Fibroblast of skin of back (primary cell): ENCODE results near the gene KLK12. TPM values are rescaled to one million over a fixed set of nuclear protein-coding genes. Genes with fewer than 3 reads are reported as not detected.

Source experiments
- DNase-seq: peaks from one replicate; pipeline ENCODE4 v3.0.0-alpha.2; 2013
- polyA plus RNA-seq, 2 experiments: library from polyadenylated mRNA; unstranded; fragments of 120-200 nt; gene quantifications; one replicate each; pipeline ENCODE4 v1.2.1, GENCODE V29; 2013; ENCODE audit not compliant: insufficient read length in 2 of 2

KLK12 gene, protein sequence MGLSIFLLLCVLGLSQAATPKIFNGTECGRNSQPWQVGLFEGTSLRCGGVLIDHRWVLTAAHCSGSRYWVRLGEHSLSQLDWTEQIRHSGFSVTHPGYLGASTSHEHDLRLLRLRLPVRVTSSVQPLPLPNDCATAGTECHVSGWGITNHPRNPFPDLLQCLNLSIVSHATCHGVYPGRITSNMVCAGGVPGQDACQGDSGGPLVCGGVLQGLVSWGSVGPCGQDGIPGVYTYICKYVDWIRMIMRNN
- not detected for polyA plus RNA-seq (2013, experiment 1 of 2; ENCODE audit: insufficient read length)
- polyA plus RNA-seq (2013, experiment 2 of 2; ENCODE audit: insufficient read length), result not detected

DNA sequence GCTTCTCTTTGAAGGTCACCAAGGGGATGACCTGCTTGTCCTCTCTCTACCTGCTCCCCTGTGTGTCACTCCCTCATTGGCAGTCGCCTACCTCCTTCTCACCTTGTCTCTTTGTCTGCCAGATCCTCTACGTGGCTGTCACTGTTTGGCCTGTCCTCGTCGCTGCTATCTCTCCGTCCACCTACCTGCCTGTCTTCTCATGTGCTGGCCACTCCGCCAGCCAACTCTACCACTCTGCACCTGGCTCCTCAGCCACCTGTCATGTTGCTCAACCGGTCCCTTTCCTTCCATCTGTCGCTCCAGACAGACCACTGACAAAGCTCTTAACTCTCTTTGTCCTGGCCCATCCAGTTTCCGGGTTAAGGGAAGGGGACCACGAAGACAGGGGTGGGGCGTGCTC lies at the start of gene KLK12:
Gene KLK12 (minus strand): TSS at position 299 of the 400 bp plus-strand sequence. CDS start 381 bp downstream, outside the sequence.
- DNase-seq, result no peak

DNA sequence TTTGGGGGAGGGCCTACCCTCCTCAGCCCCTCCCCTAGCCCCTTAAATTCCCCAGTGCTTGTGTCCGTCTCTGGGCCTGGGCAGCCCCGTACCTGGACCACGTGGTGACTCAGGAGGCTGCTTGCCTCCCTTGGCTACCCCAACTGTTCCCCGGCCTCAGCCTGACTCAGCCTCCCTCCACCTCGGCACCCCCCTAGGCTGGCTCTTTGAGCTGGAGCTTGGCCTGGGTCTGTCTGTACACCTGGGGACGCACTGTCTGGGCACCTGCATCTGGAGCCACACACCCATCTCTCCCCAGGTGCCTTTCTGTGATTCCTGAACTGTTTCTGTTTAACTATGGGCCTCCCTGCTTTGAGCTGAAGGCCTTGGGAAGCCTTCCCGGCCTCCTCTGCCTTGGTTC lies 49.7 kb upstream of the KLK12 start:
- DNase-seq, result no peak

DNA sequence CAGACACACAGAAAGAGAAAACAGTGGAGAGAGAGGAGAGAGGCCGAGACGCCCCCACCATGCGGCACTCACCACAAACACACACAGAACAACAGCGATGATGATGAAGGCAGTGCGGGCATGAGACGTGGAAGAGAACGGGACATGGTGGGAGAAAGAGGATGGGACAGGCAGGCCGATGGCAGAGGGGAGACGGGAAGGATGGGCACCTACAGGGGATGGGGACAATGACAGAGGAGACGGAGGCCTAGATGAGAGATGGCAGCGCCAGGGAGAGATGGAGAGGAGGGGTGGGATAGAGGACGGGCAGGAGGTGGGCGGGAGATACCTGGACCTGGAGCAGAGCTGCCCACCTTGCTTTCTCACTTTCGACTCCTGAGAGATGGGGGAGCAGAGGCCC lies 49.0 kb upstream of the KLK12 start:
- no peak for DNase-seq

DNA sequence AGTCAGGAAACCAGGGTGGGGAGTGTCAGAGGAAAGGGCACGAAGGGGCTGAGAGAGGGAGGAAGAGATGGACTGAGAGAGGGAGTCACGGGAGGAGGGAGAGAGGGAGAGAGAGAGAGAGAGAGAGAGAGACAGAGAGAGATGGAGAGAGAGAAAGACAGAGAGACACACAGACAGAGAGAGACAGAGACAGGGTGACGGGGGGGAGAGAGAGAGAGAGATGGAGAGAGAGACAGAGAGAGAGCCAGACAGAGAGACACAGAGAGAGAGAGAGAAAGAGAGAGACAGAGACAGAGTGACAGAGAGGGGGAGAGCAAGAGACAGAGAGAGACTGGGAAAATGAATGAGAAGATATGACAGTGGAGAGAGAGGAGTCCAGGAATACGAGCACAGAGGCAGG lies 48.4 kb upstream of the KLK12 start:
- DNase-seq, result no peak

DNA sequence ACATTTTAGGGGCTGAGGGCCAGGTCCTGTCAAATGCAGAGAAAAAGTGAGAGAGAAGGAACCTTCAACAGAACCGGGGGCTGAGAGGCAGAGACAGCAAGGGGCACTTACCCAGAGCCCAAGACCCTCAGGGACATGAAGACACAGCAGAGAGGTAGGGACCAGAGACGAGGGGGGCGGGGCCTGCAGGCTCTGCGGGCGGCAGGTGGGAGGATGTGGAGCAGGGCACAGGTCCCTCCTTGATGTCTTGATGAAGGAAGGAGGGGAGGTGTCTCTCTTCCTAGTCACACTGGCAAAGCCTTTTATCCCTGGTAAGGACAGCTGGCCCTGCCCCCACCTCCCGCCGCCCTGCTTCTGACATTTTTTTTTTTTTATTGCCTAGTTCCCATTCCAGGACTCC lies 47.8 kb upstream of the KLK12 start, which contains the start of gene KLK14:
Gene KLK14 (minus strand): TSS at position 277 of the 400 bp plus-strand sequence. CDS start 273 bp downstream, at position 4.
- no peak for DNase-seq

DNA sequence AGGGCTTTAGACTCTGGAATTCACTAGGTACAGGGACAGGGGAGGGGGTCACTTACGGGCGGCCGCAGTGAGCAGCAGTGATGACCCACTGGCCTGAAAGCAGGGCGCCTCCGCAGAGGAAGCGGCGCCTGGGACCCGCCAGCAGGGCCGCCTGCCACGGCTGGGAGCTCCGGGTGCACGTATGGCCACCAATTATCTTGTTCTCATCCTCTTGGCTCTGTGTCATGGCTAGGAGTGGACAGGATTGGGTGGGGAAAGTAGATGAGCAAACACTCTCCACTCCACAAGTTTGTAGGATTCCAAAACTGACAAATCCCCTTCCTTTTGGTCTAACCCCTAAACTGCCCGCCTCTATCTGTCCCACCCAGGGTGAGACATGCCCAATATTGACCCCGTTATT lies 46.7 kb upstream of the KLK12 start:
- DNase-seq, result no peak

DNA sequence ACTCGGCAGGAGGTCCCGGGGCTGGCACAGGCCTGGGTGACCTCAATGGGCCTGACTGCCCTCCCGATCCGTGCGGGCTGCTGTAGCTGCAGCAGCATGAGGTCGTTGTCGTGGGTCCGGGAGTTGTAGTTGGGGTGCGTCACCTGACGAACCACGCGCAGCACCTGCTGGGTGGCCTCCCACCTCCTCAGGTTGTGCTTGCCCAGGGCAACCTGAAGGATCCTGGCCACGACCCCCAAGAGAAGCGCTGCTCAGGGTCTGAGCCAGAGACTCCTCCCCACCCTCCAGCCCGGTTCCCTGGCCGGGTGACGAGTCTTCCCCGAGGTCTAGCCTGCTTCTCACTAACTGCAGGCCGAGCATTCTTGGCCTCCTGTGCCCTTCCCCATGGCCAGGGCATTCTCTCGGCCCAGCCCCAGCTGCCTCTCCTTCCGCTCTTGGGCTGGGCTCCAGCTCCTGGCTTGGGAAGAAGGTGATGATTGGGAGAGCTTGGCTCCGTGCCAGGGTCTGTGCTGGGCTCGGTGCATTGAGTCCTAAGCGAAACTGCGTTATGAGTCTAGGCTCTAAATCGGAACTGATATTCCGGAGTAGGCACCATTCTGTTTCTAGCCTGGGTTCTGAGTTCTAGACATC lies 44.8 kb upstream of the KLK12 start:
- no peak for DNase-seq

DNA sequence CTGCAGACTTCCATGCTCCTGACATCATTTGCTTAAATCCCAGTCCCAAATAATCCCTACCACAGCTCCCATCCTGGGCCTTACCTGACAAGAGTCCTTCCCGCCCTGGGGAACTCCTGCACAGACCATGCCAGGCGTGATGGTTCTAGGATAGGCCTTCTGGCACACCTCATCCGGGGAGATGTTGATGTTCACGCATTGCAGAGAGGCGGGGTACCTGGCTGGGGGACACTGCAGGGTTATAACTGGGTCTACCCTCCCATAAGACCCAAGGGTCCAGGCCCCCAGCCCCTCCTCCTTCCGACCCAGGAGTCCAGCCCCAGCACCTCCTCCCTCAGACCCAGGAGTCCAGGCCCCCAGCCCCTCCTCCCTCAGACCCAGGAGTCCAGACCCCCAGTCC lies 43.9 kb upstream of the KLK12 start:
- DNase-seq, result no peak

DNA sequence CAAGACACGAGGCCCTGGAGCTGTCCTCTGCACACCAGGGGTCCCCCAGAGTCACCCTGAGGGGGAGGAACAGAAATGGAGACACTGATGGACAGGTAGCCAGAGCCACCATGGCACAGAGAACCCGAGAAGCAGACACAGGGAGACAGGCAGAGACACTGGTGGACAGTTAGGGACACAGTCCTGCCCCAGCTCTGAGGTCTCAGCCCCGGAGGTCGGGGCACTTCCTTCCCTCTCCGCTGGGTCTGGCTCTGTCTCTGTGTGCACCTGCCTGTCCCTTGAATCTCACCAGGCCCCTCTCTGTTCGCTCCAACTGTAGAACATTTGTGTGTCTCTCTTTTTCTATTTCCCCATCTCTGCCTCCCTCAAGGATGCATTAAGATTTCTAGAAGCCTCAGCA lies 43.3 kb upstream of the KLK12 start:
- no peak for DNase-seq

DNA sequence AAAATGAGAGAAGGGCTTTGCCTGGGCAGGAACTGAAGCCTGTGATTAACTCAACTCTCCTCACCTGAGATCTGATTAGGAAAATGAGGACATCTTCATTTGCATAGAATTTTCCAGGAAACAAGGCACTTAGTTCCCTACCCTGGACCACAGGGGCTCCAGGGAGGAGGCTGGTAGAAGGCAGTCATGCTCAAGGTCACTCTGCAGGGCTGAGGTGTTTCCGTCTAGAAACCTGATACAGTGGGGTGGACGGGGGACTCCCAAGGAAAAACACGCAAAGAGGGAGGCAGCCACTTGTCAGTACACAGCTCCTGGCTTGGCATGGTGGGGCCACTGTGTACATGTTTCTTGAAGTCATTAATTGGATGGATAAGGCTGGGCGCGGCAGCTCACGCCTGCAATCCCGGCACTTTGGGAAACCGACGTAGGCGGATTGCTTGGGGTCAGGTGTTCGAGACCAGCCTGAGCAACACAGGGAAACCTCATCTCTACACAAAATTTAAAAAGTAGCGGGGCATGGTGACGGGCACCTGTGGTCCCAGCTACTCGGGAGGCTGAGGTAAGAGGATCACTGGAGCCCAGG lies 41.9 kb upstream of the KLK12 start:
- no peak for DNase-seq

DNA sequence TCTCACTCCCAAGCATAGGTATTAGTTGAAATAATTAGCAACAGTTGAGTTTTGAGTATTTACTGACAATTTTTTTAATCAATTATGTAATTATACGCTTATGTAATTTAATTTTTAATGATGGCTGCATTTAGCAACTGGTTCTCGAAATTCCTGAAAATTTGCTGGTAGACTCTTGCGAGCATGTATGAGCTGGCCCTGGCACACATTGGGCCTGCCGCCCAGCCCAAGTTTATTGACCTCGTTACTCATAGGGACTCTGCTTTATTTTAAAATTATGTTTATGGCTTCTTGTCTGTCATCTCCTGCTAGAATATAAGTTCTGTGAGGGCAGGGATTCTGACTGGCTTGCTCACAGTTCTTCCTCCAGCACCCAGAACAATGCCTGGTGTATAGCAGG lies 41.2 kb upstream of the KLK12 start:
- no peak for DNase-seq

DNA sequence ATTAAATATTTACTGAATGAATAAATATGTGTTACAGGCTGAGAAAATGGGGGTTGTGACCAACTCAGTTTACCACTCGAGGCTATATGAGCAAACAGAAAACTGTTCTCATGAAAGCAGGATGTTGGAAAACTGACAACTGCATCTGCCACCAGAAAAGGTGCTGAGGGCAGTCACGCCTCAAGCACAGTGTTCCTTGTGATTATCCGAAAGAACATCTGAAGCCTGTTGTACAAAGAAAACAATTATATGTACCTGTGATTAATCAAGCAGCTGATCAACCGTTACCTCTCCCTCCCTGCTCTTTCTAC lies 36.2 kb upstream of the KLK12 start:
- DNase-seq, result no peak

DNA sequence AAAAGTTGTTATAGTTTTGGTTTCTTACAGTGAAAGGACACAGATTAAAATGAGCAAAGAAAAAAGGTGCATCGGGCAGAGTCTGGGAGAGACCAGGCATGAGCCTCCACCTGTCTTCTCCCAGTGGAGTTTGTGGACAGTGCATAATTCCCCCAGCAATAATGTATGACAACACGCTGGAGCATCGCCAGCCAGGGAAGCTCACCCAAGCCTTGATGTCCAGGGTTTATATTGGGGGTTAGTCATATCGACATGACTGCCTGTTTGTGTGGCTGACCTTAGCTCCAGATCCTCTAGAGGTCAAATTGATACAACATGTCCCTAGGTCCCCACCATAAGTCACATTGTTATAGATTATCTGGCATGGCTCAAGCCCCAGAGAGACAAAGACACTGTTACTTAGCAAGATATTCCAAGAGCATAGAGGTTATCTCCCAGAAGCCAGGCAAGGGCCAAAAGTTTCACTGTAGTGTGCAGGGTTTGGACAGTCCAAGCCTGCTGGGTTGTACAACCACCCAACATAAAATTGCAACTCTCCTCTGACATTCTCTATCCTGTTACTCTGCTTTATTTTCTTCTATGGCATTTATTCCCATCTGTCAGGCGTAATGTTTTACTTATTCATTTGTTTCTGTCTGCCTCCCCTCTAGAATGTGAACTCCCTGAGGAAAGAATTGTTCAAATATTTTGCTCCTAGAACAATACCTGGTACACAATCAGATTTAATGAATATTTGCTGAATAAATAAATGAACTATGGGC lies 35.7 kb upstream of the KLK12 start:
- DNase-seq, result no peak

DNA sequence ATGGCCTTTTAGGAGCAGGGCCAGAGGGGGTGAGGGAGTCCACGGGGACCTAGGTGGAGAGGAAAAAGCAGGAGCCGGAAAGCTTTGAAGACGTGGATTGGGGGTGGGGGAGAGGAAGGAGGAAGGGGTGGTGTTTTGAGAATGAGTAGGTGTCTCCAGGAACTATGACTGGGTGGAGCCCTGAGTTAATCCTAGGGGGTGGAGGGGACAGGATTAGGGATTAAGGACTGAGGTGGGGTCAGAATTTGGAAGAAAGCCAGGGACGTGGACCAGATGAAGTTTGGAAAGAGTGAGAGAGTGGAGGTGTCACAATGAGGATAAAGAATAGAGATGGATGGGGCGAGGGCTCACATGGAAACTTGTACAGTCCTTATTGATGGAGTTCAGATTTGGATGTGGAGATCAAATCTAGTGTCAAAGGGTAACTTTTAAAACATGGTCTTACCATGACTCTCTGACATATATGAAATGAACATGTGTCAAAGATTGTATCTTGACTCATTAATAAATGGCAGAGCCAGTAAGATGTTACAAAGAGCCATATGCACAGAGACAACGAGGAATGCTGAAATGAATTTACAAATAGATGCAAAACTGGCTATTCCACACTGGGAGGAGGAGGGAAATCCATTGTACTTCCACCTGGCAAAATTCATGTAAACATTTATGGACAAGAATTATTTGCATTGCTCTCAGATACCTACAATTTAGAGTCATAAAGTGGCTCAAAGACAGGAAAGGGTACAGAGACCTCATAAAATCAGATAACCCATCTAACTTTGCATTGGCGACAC lies 31.8 kb upstream of the KLK12 start:
- no peak for DNase-seq

DNA sequence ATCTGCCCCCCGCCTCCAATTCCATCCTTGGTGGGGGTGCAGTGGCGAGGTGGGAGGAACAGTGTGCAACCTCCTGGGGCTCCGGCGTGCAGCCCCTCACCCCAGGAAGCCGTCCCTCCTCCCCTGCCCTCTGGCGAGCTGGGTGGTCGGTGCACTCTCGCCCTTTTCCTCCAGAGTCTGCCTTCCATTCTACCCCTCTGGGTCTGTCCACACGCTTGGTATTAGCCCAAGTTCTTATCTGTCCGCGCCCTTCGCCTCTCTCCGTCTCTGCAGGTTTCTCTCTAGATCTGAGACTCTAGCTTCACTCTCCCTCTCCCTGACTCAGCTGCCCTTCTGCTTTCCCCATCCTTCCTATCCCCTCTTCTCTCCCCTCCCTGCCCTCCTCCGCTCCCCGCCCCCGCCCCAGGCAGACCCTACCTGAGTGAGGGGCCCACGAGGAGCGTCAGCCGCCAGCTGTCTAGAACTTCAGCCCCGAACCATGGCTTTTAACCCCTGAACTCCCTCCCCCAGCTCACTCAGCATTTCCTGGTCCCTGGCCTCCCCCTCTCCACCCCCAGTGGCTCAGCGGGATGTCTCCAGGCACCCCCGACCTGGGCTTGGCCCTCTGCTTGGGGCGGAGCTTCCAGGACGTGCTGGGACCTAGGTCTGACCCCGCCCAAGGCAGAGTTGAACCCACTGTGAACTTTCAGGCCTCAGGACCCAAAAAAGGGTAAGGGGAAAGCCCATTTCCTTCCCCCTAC lies 30.6 kb upstream of the KLK12 start:
- no peak for DNase-seq

DNA sequence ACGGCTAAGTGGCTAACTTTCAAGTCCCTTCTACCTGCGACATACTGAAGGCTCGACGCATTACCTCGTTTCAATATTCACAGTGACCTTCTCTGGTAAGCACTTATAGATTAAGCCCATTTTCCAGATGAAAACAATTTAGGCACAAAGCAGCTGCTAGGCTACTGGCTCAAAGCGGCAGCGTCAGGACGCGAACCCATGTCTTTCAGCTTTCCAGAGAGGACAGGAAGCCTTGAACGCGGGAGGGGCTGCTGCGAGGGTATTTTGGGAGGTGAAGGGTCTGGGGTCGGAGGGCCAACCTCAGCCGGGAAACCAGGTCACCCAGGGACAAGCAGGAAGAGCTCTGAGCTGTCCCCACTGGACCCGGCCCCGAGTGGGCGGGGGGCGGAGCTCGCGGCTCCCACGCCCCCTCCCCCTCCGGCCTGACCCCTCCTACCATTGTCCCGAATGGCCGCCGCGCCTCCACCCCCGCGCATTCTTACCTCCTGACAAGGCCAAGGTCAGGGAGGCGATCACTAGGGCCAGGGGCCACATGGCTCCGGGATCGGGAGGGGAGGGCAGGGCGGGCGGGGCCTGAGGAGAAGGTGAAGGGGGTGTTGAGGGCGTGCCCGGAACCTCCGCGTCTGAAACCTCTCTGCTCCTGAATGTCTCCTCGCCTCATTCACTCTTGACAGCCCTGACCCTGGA lies 29.9 kb upstream of the KLK12 start, which contains the start of gene KLK13:
Gene KLK13 (minus strand): TSS at position 559 of the 687 bp plus-strand sequence. CDS start 25 bp downstream, at position 534.
- DNase-seq, result no peak

DNA sequence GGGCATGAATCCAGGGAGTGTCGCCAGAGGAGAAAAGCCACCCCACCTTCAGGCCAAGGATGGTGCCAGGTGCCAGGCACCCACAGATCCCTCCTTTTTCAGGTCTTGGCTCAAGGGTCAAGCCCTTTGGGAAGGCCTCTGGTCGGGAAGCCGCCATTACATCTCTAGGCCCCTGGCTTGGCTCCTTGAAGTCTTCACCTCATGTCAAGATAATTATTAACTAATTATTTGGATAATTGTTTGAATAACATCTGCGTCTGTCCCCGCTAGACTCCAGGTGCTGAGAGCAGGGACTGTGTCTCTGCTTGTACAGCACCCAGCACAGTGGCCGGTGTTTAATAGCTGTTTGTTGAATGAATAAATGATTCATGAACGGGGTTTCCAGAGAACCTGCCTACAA lies 28.9 kb upstream of the KLK12 start:
- no peak for DNase-seq

DNA sequence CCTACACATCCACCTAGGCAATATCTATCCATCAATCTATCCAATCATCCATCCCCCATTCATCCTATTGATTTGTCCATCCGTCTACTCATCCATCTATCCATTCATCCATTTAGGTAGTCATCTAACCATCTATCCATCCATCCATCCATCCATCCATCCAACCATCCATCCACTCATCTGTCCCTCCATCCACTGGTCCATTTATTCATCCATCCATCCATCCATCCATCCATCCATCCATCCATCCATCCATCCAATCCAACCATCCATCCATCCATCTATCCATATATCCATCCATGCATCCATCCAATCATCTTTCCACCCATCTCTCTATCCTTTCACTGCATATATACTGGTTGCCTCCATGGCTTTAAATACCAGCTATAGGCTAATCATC lies 26.2 kb upstream of the KLK12 start:
- DNase-seq, result no peak

DNA sequence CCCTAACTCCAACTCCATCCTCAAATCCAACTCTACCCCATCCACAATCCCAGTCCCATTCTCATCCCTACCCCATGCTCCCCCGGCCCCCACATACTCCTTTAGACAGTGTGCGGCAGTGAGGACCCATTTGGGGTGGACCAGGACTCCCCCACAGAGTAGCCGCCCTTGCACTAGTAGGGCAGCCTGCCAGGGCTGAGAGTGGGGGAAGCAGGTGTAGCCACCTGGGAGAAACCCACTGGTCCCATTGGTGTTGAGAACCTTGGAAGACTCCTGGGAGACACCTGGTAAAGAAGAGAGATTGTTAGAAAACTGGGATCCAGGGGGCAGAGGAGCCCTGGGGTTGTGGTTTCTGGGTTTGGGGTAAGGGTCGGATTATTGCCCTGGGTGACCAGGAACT lies 25.5 kb upstream of the KLK12 start:
- DNase-seq, result no peak

DNA sequence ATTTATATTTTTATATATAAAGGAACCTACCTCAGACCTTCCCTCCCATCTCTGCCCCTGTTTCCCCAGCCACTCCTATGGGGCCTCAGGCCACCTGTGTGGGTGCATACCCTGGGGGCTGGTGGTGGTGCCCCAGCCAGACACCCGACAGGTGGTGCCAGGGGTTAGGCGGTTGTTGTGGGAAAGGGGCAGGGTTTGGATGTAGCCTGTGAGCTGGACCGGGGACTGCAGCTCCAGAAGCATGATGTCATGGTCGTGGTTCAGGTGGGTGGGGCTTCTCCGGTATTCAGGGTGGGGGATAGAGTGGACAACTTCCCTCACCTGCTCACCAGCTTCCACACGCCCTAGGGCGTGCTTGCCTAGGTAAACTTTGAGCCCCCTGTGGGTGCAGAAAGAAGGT lies 24.9 kb upstream of the KLK12 start:
- DNase-seq, result no peak

DNA sequence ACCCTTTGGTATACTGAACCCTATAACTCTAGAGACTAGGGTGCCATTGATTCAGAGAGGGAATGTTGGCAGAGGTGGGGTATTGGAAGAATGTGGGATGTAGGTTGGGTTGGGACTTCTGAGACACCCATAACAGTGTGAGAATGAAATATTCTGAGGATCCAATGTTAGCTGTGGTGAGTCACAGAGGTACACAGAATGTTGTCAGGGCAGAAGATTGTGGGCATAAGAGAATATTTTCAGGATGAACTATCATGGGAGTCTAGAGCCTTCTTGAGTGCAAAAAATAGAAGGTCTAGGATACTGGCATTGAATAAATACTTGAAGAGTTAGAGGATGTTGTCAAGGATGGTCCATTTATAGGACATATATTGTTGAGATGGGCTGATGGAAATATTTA lies 21.1 kb upstream of the KLK12 start:
- DNase-seq, result no peak
